Ecto neural progenitor cell (in vitro differentiated cells): Measurements from ENCODE around the gene AIRE.
"Not testable (repeated sequence)": the region's sequence is repeated elsewhere in the genome, so short reads cannot be mapped to it uniquely, and the experiment has no call there.

Experiments used
- DNase-seq: peaks from one replicate; pipeline ENCODE4 v3.0.0-alpha.2; 2018; ENCODE audit warnings: low spot score

AIRE gene

GRCh38 chr21:44285138-44285992 is at the start of gene AIRE:
AIRE (plus strand) TSS chr21:44285876; CDS start chr21:44286007, 131 bp downstream.
- no peak for DNase-seq

- not testable (repeated sequence) for DNase-seq
Observed at GRCh38 chr21:44240353-44240752, 45.3 kb upstream of the AIRE start.

- DNase-seq: not testable (repeated sequence)
Observed at GRCh38 chr21:44240842-44241241, 44.8 kb upstream of the AIRE start, which contains the start of gene ICOSLG. ICOSLG (minus strand) TSS chr21:44240943; CDS start chr21:44240817, 126 bp downstream.

- not testable (repeated sequence) for DNase-seq
Observed at GRCh38 chr21:44241281-44241680, 44.4 kb upstream of the AIRE start.

- not testable (repeated sequence) for DNase-seq
Observed at GRCh38 chr21:44243980-44244379, 41.7 kb upstream of the AIRE start.

GRCh38 chr21:44247904-44248303 is 37.8 kb upstream of the AIRE start:
- not testable (repeated sequence) for DNase-seq

GRCh38 chr21:44249204-44250037 is 36.3 kb upstream of the AIRE start:
- DNase-seq: not testable (repeated sequence)

GRCh38 chr21:44253832-44254710 is 31.6 kb upstream of the AIRE start:
- peak; percentile 38 for DNase-seq

GRCh38 chr21:44255511-44255981 is 30.1 kb upstream of the AIRE start:
- DNase-seq: no peak

GRCh38 chr21:44258056-44258725 is 27.5 kb upstream of the AIRE start:
- no peak for DNase-seq

GRCh38 chr21:44259082-44259705 is 26.5 kb upstream of the AIRE start:
- DNase-seq: no peak

- no peak for DNase-seq
Observed at GRCh38 chr21:44260066-44260465, 25.6 kb upstream of the AIRE start.

- DNase-seq: peak; percentile 44
Observed at GRCh38 chr21:44260791-44261631, 24.7 kb upstream of the AIRE start.

GRCh38 chr21:44261675-44262295 is 23.9 kb upstream of the AIRE start, which contains the start of gene DNMT3L:
DNMT3L (minus strand) TSS chr21:44261897; CDS start chr21:44261259, 638 bp downstream.
- DNase-seq: peak; percentile 46

- no peak for DNase-seq
Observed at GRCh38 chr21:44262338-44263056, 23.2 kb upstream of the AIRE start.

GRCh38 chr21:44263221-44263760 is 22.4 kb upstream of the AIRE start:
- DNase-seq: peak; percentile 86

- peak; percentile 46 for DNase-seq
Observed at GRCh38 chr21:44263768-44264167, 21.9 kb upstream of the AIRE start.

- DNase-seq: no peak
Observed at GRCh38 chr21:44265734-44266270, 19.9 kb upstream of the AIRE start.
